ENCODE measurements around the gene NCCRP1.

DNA sequence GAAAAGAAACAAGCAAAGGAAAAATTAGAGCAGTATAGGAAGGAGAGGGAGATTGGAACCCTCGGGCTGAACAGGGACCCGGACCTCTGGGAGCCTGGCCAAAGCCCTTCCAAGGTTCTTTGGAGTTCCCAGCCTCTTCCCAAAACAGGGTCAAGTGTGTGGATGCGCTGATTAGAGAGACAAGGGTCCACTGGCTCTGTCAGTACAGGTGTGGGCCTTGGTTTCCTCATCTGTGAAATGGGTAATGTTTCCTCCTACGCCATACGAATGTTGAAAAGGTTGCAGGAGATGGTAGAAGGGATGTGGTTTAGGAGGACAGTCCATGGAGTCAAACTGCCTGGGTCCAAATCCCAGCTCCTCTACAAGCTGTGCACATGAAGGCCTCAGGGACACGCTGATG is 9.4 kb downstream of the NCCRP1 start:
- no peak for TF ChIP-seq FOXM1 (IDR thresholded peaks at IDR 0.05; ENCODE audit: low read depth, low read length)
- no peak for TF ChIP-seq ZBTB40 (IDR thresholded peaks at IDR 0.05; ENCODE audit: borderline replicate concordance)
- no peak for TF ChIP-seq EGR1 (IDR thresholded peaks at IDR 0.05; ENCODE audit: borderline replicate concordance in 1 of 2, low read depth in 2 of 2, low read length in 2 of 2)
- TF ChIP-seq RCOR1 (conservative IDR thresholded peaks at IDR 0.05; ENCODE audit: low read depth, low read length), result no peak
- TF ChIP-seq TCF12 (IDR thresholded peaks at IDR 0.05; ENCODE audit: low read depth, low read length), result no peak
- no peak for TF ChIP-seq SMARCA5 (IDR thresholded peaks at IDR 0.05)

Data from GM12878 (cell line).